IMR-90 (cell line): ENCODE results near the gene LETM1.

Source experiments
- BHLHE40 ChIP-seq: fragments of 150-350 bp; IDR thresholded peaks from 2 replicates; pipeline ENCODE4 v1.6.1; 2016; ENCODE audit warnings: mild to moderate bottlenecking, low read depth, low read length
- CHD1 ChIP-seq: IDR thresholded peaks from 2 replicates; pipeline ENCODE4 v1.6.1; 2012; ENCODE audit warnings: low read depth, low read length, improper control_type of control experiment
- MXI1 ChIP-seq: IDR thresholded peaks from 2 replicates; pipeline ENCODE4 v1.6.1; 2012; ENCODE audit warnings: low read depth, mild to moderate bottlenecking, low read length, moderate library complexity, borderline replicate concordance
- POLR2A ChIP-seq: IDR thresholded peaks from 2 replicates; pipeline ENCODE4 v1.6.1; 2012; ENCODE audit warnings: mild to moderate bottlenecking, low read depth, low read length
- RCOR1 ChIP-seq: IDR thresholded peaks from 2 replicates; pipeline ENCODE4 v1.6.1; 2012; ENCODE audit warnings: mild to moderate bottlenecking, low read length, improper control_type of control experiment; ENCODE audit not compliant: insufficient replicate concordance
- RFX5 ChIP-seq: IDR thresholded peaks from 2 replicates; pipeline ENCODE4 v1.8.0; 2012; ENCODE audit warnings: low read depth, mild to moderate bottlenecking, low read length, moderate library complexity
- SMC3 ChIP-seq: fragments of 150-350 bp; IDR thresholded peaks from 2 replicates; pipeline ENCODE4 v1.6.1; 2016; ENCODE audit warnings: low read depth, mild to moderate bottlenecking, antibody characterized with exemption, low read length, moderate library complexity
- TF ChIP-seq, protein P1 (sequence below): conservative IDR thresholded peaks from 2 replicates; pipeline ENCODE4 v1.5.1; 2012; ENCODE audit warnings: mild to moderate bottlenecking, low read depth, low read length, improper control_type of control experiment
- TF ChIP-seq, protein P2 (sequence below): fragments of 150-350 bp; IDR thresholded peaks from 2 replicates; pipeline ENCODE4 v1.6.1; 2017; ENCODE audit warnings: mild to moderate bottlenecking, antibody characterized with exemption, low read length, low read depth

GRCh38 chr4:1898007-1898406, 42.1 kb upstream of the LETM1 start:
- TF ChIP-seq, protein P1, sequence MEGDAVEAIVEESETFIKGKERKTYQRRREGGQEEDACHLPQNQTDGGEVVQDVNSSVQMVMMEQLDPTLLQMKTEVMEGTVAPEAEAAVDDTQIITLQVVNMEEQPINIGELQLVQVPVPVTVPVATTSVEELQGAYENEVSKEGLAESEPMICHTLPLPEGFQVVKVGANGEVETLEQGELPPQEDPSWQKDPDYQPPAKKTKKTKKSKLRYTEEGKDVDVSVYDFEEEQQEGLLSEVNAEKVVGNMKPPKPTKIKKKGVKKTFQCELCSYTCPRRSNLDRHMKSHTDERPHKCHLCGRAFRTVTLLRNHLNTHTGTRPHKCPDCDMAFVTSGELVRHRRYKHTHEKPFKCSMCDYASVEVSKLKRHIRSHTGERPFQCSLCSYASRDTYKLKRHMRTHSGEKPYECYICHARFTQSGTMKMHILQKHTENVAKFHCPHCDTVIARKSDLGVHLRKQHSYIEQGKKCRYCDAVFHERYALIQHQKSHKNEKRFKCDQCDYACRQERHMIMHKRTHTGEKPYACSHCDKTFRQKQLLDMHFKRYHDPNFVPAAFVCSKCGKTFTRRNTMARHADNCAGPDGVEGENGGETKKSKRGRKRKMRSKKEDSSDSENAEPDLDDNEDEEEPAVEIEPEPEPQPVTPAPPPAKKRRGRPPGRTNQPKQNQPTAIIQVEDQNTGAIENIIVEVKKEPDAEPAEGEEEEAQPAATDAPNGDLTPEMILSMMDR = no peak
- TF ChIP-seq, protein P2, sequence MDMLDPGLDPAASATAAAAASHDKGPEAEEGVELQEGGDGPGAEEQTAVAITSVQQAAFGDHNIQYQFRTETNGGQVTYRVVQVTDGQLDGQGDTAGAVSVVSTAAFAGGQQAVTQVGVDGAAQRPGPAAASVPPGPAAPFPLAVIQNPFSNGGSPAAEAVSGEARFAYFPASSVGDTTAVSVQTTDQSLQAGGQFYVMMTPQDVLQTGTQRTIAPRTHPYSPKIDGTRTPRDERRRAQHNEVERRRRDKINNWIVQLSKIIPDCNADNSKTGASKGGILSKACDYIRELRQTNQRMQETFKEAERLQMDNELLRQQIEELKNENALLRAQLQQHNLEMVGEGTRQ = no peak
- no peak for TF ChIP-seq BHLHE40
- TF ChIP-seq CHD1 = no peak
- no peak for TF ChIP-seq POLR2A
- TF ChIP-seq SMC3 = no peak
- TF ChIP-seq RCOR1 = no peak
- no peak for TF ChIP-seq MXI1
- no peak for TF ChIP-seq RFX5
